Measurements from ENCODE around the gene ASB3. TPM values are rescaled to one million over a fixed set of nuclear protein-coding genes. Genes with fewer than 3 reads are reported as not detected.

ASB3 gene
- polyA plus RNA-seq, 3 donors, result 6.7 to 14.9 (median 8.1) TPM

GRCh38 chr2:53690876-53691275 lies 95.9 kb downstream of the ASB3 start:
- DNase-seq, result no peak
- no peak overlapping the region for H2AFZ ChIP-seq (ENCODE audit: insufficient read depth, low read depth, low read length, poor library complexity, severe bottlenecking)
- H3K4me3 Mint-ChIP-seq, result no peak overlapping the region
- no peaks in the 10 kb centered on the region for H3K27me3 Mint-ChIP-seq (ENCODE audit: low read depth in 3 of 3)
- H3K27ac Mint-ChIP-seq, result no peak overlapping the region
- H3K4me2 ChIP-seq (replicated peaks; ENCODE audit: extremely low read depth, low read length, poor library complexity, severe bottlenecking), result no peak overlapping the region
- H3K4me1 Mint-ChIP-seq, result no peaks in the 10 kb centered on the region
- TF ChIP-seq CTCF (IDR thresholded peaks at IDR 0.05), result no peak
- peaks cover 0 to 3% (median 0%) of the 10 kb centered on the region in 7 donors for H3K9me3 Mint-ChIP-seq
- no peak overlapping the region for H3K4me3 ChIP-seq (replicated peaks in 1 of 3; ENCODE audit: low read depth in 2 of 3, low read length in 3 of 3)
- intact Hi-C loops (cut with micrococcal nuclease), result no loop called here
- H3K36me3 ChIP-seq (replicated peaks in 1 of 2; ENCODE audit: control insufficient read depth in 1 of 2, insufficient read depth in 2 of 2, low read length in 2 of 2), result peaks cover 12 to 68% of the 10 kb centered on the region in 2 donors
- no CpG with 5 or more reads among the region's 2 CpGs for WGBS (ENCODE audit: insufficient coverage)
- no peaks in the 10 kb centered on the region for H4K20me1 ChIP-seq (ENCODE audit: insufficient read depth, low read length)
- no peaks in the 10 kb centered on the region for H3K9me3 ChIP-seq (replicated peaks in 1 of 2; ENCODE audit: control insufficient read depth in 1 of 2, insufficient read depth in 1 of 2, low read length in 2 of 2)
- peaks cover 38 to 43% of the 10 kb centered on the region in 2 donors for H3K36me3 Mint-ChIP-seq
- H3K79me2 ChIP-seq (ENCODE audit: insufficient read depth, low read length), result no peaks in the 10 kb centered on the region
- H3K27ac ChIP-seq (ENCODE audit: low read depth in 1 of 2, low read length in 2 of 2), result no peak overlapping the region
- H3K4me1 ChIP-seq (ENCODE audit: control insufficient read depth in 1 of 2, insufficient read depth in 2 of 2, low read length in 2 of 2), result no peaks in the 10 kb centered on the region
- no peak overlapping the region for H3K9ac ChIP-seq (ENCODE audit: insufficient read depth, low read length, poor library complexity, severe bottlenecking)
- no peaks in the 10 kb centered on the region for H3K27me3 ChIP-seq (ENCODE audit: control insufficient read depth in 2 of 2, insufficient read depth in 2 of 2, low read length in 2 of 2)

GRCh38 chr2:53672881-53673522 lies 113.8 kb downstream of the ASB3 start:
- peaks cover 0 to under 1% of the 10 kb centered on the region in 2 donors for H3K9me3 ChIP-seq (replicated peaks in 1 of 2; ENCODE audit: control insufficient read depth in 1 of 2, insufficient read depth in 1 of 2, low read length in 2 of 2)
- H3K36me3 Mint-ChIP-seq, result peaks cover 23 to 36% of the 10 kb centered on the region in 2 donors

More at GRCh38 chr2:53672881-53673522, 113.8 kb downstream of the ASB3 start:
- intact Hi-C loops (cut with micrococcal nuclease), result no loop called here
- no peak overlapping the region for H3K27ac Mint-ChIP-seq
- no peaks in the 10 kb centered on the region for H4K20me1 ChIP-seq (ENCODE audit: insufficient read depth, low read length)
- no peak overlapping the region for H3K9ac ChIP-seq (ENCODE audit: insufficient read depth, low read length, poor library complexity, severe bottlenecking)
- H3K4me3 ChIP-seq (replicated peaks in 1 of 3; ENCODE audit: low read depth in 2 of 3, low read length in 3 of 3), result no peak overlapping the region
- peaks cover 0 to 4% (median under 1%) of the 10 kb centered on the region in 7 donors for H3K9me3 Mint-ChIP-seq
- no peak overlapping the region for H3K4me2 ChIP-seq (replicated peaks; ENCODE audit: extremely low read depth, low read length, poor library complexity, severe bottlenecking)
- no peak overlapping the region for H3K4me3 Mint-ChIP-seq
- no peaks in the 10 kb centered on the region for H3K27me3 ChIP-seq (ENCODE audit: control insufficient read depth in 2 of 2, insufficient read depth in 2 of 2, low read length in 2 of 2)
- H3K4me1 ChIP-seq (ENCODE audit: control insufficient read depth in 1 of 2, insufficient read depth in 2 of 2, low read length in 2 of 2), result no peaks in the 10 kb centered on the region
- H3K27ac ChIP-seq (ENCODE audit: low read depth in 1 of 2, low read length in 2 of 2), result no peak overlapping the region
- no peak overlapping the region for H2AFZ ChIP-seq (ENCODE audit: insufficient read depth, low read depth, low read length, poor library complexity, severe bottlenecking)
- DNase-seq, result no peak
- H3K79me2 ChIP-seq (ENCODE audit: insufficient read depth, low read length), result no peaks in the 10 kb centered on the region
- TF ChIP-seq CTCF (IDR thresholded peaks at IDR 0.05), result no peak
- H3K4me1 Mint-ChIP-seq, result no peaks in the 10 kb centered on the region
- H3K27me3 Mint-ChIP-seq (ENCODE audit: low read depth in 3 of 3), result no peaks in the 10 kb centered on the region
- WGBS (ENCODE audit: insufficient coverage), result no CpG with 5 or more reads among the region's 2 CpGs
- peaks cover 0 to 17% of the 10 kb centered on the region in 2 donors for H3K36me3 ChIP-seq (replicated peaks in 1 of 2; ENCODE audit: control insufficient read depth in 1 of 2, insufficient read depth in 2 of 2, low read length in 2 of 2)

Data from CD14-positive monocyte (primary cell).